HEK293T (cell line): Measurements from ENCODE around the gene SPRR5.

ENCODE experiments used
- CTCF ChIA-PET: fragments of 350-600 bp; formaldehyde crosslinking; extraction: SDS; loops from one replicate; lab custom pipeline; 2021; ENCODE audit warnings: antibody characterized with exemption, inconsistent platforms; lab: Yijun Ruan, JAX
- POLR2A ChIA-PET: fragments of 350-600 bp; formaldehyde crosslinking; extraction: SDS; loops from one replicate; lab custom pipeline; 2020; ENCODE audit warnings: antibody characterized with exemption, inconsistent platforms; lab: Yijun Ruan, JAX
- DNase-seq: peaks from one replicate; pipeline ENCODE4 v3.0.0; 2012; ENCODE audit warnings: mixed read lengths; ENCODE audit errors: extremely low spot score
- ARNT ChIP-seq: fragments of 450-650 bp; IDR thresholded peaks from 2 replicates; pipeline ENCODE4 v1.6.1; 2017; ENCODE audit warnings: mild to moderate bottlenecking
- BHLHE40 ChIP-seq: fragments of 450-650 bp; IDR thresholded peaks from 2 replicates; pipeline ENCODE4 v1.6.1; 2016; ENCODE audit warnings: mild to moderate bottlenecking, moderate library complexity, borderline replicate concordance
- CTBP1 ChIP-seq: fragments of 450-650 bp; IDR thresholded peaks from 2 replicates; pipeline ENCODE4 v1.6.1; 2016; ENCODE audit warnings: borderline replicate concordance
- ELF4 ChIP-seq: fragments of 450-650 bp; IDR thresholded peaks from 2 replicates; pipeline ENCODE4 v1.6.1; 2017; ENCODE audit warnings: antibody characterized with exemption
- FOXA1 ChIP-seq: fragments of 450-650 bp; IDR thresholded peaks from 2 replicates; pipeline ENCODE4 v1.6.1; 2016; ENCODE audit warnings: mild to moderate bottlenecking
- FOXK2 ChIP-seq: fragments of 450-650 bp; IDR thresholded peaks from 2 replicates; pipeline ENCODE4 v1.6.1; 2016; ENCODE audit warnings: mild to moderate bottlenecking
- FOXM1 ChIP-seq: fragments of 450-650 bp; IDR thresholded peaks from 2 replicates; pipeline ENCODE4 v1.6.1; 2017; ENCODE audit warnings: mild to moderate bottlenecking, borderline replicate concordance
- HDGF ChIP-seq: fragments of 450-650 bp; IDR thresholded peaks from 2 replicates; pipeline ENCODE4 v1.6.1; 2017; ENCODE audit warnings: antibody characterized with exemption, borderline replicate concordance
- L3MBTL2 ChIP-seq: fragments of 450-650 bp; conservative IDR thresholded peaks from 2 replicates; pipeline ENCODE4 v1.6.1; 2016; ENCODE audit warnings: mild to moderate bottlenecking
- LEF1 ChIP-seq: fragments of 450-650 bp; IDR thresholded peaks from 2 replicates; pipeline ENCODE4 v1.6.1; 2017; ENCODE audit warnings: mild to moderate bottlenecking, borderline replicate concordance
- NFRKB ChIP-seq: fragments of 450-650 bp; IDR thresholded peaks from 2 replicates; pipeline ENCODE4 v1.6.1; 2016; ENCODE audit warnings: mild to moderate bottlenecking, moderate library complexity
- SP1 ChIP-seq: fragments of 450-650 bp; IDR thresholded peaks from 2 replicates; pipeline ENCODE4 v1.6.1; 2017
- SUZ12 ChIP-seq: fragments of 450-650 bp; IDR thresholded peaks from 2 replicates; pipeline ENCODE4 v1.6.1; 2016; ENCODE audit warnings: mild to moderate bottlenecking
- TARDBP ChIP-seq: fragments of 450-650 bp; IDR thresholded peaks from 2 replicates; pipeline ENCODE4 v1.6.1; 2016
- ZNF384 ChIP-seq: fragments of 450-650 bp; IDR thresholded peaks from 2 replicates; pipeline ENCODE4 v1.6.1; 2016
- TF ChIP-seq, protein P1 (sequence below): fragments of 450-650 bp; IDR thresholded peaks from 2 replicates; pipeline ENCODE4 v1.6.1; 2016

SPRR5 gene

GRCh38 chr1:152946651-152947256 lies at the start of gene SPRR5:
SPRR5 (plus strand) TSS chr1:152947206; CDS start chr1:152948555, 1,349 bp downstream.
- POLR2A ChIA-PET, result no interaction called here
- no peak for TF ChIP-seq CTBP1
- TF ChIP-seq BHLHE40, result no peak
- TF ChIP-seq L3MBTL2, result no peak
- TF ChIP-seq, protein P1, sequence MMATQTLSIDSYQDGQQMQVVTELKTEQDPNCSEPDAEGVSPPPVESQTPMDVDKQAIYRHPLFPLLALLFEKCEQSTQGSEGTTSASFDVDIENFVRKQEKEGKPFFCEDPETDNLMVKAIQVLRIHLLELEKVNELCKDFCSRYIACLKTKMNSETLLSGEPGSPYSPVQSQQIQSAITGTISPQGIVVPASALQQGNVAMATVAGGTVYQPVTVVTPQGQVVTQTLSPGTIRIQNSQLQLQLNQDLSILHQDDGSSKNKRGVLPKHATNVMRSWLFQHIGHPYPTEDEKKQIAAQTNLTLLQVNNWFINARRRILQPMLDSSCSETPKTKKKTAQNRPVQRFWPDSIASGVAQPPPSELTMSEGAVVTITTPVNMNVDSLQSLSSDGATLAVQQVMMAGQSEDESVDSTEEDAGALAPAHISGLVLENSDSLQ, result no peak
- TF ChIP-seq ELF4, result no peak
- TF ChIP-seq LEF1, result no peak
- no peak for TF ChIP-seq SP1
- no peak for TF ChIP-seq FOXM1
- TF ChIP-seq FOXA1, result no peak
- TF ChIP-seq HDGF, result no peak
- no peak for TF ChIP-seq TARDBP
- TF ChIP-seq NFRKB, result no peak
- no peak for TF ChIP-seq SUZ12
- TF ChIP-seq ZNF384, result no peak
- no peak for TF ChIP-seq ARNT
- no peak for TF ChIP-seq FOXK2
- CTCF ChIA-PET, result interaction anchor here (0.7 kb wide), 1 partner anchor 34 kb away, joined by 3 read pairs; no protein-coding TSS in a partner anchor
- no peak for DNase-seq

DNA sequence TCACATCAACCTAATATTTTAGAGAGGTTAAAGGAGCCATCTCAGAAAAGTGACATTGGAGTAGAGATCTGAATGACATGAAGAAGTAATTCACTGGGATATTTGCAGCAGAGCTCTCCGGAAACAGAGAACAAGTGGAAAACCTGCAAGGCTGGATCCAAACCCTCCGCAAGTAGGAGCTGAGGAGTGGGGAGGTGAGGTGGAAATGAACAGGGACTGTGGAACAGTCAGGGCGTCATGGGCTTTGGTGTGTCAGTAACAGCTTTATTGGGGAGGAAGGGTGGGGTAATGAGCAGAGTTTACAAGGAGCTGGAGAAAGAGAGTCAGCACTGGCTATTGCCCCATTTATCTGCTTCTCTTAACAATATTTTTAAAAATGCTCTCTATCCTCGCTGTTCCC lies 48.0 kb upstream of the SPRR5 start:
- CTCF ChIA-PET, result no interaction called here
- POLR2A ChIA-PET, result no interaction called here
- TF ChIP-seq SUZ12 (no peak), HDGF (no peak), FOXK2 (no peak), ARNT (no peak), NFRKB (no peak), TARDBP (no peak), ZNF384 (no peak), LEF1 (no peak), ELF4 (no peak), BHLHE40 (no peak), CTBP1 (no peak), SP1 (no peak), FOXA1 (no peak), FOXM1 (no peak), L3MBTL2 (no peak)
- TF ChIP-seq, protein P1, result no peak
- no peak for DNase-seq

DNA sequence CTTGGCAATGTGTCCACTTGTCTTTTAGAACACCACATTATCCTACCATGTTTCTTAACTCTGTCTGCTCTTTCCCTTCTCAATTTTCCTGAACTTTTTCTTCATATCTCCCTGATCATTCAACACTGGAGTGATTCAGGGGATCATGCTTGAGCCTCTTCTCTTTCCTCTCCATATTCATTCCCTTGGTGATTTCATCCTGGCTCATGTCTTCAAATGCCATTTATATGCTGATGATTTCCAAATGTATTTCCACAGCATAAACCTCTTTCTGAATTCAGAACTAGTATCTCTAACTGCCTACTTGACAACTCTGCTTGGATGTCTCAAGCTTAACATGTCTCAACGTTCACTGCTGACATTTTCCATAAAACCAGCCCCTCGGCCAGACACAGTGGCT lies 47.1 kb upstream of the SPRR5 start:
- POLR2A ChIA-PET, result no interaction called here
- CTCF ChIA-PET, result no interaction called here
- no peak for TF ChIP-seq ZNF384
- TF ChIP-seq TARDBP, result no peak
- no peak for TF ChIP-seq L3MBTL2
- no peak for DNase-seq

DNA sequence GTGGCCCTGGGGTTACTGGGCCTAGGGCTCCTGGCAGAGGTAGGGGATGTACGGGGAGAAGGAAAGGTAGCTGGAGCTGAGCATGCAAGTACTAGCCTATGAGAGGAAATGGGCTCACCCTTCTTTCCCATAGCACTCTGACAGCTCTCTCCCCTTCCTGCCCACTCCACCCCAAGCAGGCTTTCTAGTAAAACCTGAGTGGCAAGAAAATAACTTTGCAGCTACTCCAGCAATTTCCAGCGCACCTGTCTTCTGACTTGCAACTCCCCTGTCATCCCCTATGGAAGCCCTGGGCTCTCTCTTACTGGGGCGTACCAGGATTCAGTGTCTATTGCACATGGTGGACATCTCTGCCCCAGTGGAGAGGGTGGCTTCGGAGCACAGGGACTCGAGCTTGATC lies 45.4 kb upstream of the SPRR5 start:
- DNase-seq, result no peak
- ChIA-PET POLR2A (no interaction called here), CTCF (no interaction called here)
- no peak for TF ChIP-seq ZNF384
- TF ChIP-seq L3MBTL2, result no peak
- TF ChIP-seq CTBP1, result no peak
- TF ChIP-seq SP1, result no peak
- TF ChIP-seq FOXA1, result no peak
- no peak for TF ChIP-seq TARDBP
- no peak for TF ChIP-seq BHLHE40
- TF ChIP-seq ARNT, result no peak
- TF ChIP-seq ELF4, result no peak
- no peak for TF ChIP-seq LEF1
- TF ChIP-seq FOXK2, result no peak
- TF ChIP-seq NFRKB, result no peak
- no peak for TF ChIP-seq FOXM1
- no peak for TF ChIP-seq HDGF
- no peak for TF ChIP-seq SUZ12

DNA sequence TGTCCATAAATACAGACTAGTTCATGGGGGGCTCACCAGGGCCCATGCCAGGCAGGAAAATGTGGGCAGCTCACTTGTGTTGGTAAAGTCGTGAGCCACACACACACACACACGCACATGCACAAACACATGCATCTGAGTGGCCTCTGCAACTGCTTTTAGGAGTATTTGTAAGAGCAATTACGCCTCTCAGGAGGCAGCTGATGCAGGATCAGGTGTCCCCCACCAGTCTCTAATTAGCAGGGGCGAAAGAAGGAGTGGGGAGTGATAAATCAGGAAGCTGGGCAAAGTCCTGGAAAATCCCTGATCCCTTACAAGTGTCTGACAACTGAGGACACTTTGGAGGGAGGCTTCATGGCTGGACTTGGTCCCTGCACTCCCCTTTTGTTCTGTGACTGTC lies 44.4 kb upstream of the SPRR5 start:
- no peak for DNase-seq
- CTCF ChIA-PET, result no interaction called here

GRCh38 chr1:152904688-152905440 lies 42.1 kb upstream of the SPRR5 start:
- no peak for DNase-seq
- ChIA-PET POLR2A (no interaction called here), CTCF (no interaction called here)
- TF ChIP-seq SP1 (no peak), NFRKB (no peak), HDGF (no peak), FOXM1 (no peak), TARDBP (no peak), BHLHE40 (no peak)
- TF ChIP-seq, protein P1, result no peak

More for the DNA sequence above, 44.4 kb upstream of the SPRR5 start:
- POLR2A ChIA-PET, result no interaction called here
- TF ChIP-seq ELF4, result no peak
- TF ChIP-seq HDGF, result no peak
- TF ChIP-seq LEF1, result no peak
- no peak for TF ChIP-seq CTBP1
- no peak for TF ChIP-seq ZNF384
- no peak for TF ChIP-seq BHLHE40
- no peak for TF ChIP-seq TARDBP
- no peak for TF ChIP-seq SUZ12
- no peak for TF ChIP-seq SP1
- no peak for TF ChIP-seq FOXM1
- no peak for TF ChIP-seq NFRKB
